ENCODE data around the gene MLH1.

MLH1 gene

DNA sequence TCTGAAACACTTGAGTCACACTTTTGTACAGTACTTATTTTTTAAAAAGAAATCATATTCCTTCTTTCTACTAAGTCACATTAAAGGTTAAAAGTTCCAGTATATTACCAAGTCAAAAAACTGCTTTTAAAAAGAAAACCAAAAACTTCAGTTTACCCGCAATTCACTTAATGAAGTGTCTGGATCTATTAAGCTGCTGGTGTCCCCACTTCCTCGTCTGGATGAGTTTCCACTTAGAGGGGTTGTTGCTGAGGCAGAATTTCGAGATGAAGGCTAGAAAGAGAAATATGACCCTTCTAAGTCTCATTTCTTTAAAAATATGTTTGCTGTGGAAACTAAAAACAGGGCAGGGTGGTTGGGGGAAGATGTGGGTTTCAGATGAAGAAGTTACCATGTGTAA is 101.3 kb downstream of the MLH1 start:
- no peak for DNase-seq (ENCODE audit: low spot score)

DNA sequence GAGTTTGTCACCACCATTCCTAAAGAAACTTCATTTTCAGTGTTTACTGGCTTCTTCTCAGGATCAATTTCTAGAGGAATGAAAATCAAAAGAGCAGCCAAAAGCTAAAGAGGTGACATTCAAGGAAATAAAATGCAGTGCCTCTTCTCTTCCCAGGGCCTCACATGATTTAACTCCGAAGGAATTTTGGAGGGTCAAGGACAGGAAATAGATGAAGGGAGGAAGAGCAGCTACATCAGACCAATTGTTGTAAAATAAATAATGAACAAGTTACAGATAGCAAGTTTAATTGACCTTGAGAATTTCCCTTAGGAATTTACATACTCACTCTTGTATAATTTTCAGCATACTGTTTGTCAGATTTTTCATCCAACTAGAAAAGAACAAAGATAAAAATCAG is 103.0 kb downstream of the MLH1 start:
- no peak for DNase-seq (ENCODE audit: low spot score)

DNA sequence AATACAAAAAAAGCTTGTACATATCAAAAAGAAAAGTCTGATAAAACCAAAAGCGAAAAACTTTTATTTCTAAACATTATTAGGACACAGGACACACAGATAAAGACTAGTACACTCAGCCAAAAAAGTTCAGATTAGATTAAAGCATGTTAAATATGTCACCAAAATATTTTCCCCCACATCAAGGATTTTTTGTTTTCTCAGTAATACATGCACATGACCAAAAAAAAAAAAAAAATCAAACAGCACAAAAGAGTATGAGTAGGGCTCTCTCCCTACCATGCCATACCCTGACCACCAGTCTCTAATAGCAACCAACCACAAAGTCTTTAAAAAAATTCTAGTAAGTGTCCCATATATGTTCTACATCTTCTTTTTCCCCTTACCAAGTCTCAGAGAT is 103.7 kb downstream of the MLH1 start:
- no peak for DNase-seq (ENCODE audit: low spot score)

- DNase-seq (ENCODE audit: low spot score): no peak
These were observed 104.5 kb downstream of the MLH1 start for GRCh38 chr3:37097776-37098175.

DNA sequence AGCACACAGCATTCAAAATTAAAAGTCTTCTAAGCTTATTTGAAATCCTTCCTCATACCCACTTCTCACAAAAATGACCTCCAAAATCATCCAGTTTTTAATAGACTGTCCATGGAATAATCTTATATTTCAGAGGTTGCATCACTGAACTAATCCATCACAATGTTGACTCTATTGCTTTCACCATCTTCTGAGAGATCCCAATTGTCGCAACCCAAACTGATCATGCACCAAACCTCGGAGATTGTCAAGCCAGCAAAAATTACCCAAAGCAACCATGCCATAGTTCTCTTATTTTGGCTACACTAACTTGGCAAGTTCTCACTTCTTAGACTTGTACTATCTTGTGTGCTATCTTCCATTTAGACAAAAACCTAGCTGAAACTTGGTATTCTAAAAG is 105.6 kb downstream of the MLH1 start:
- DNase-seq (ENCODE audit: low spot score): no peak

DNA sequence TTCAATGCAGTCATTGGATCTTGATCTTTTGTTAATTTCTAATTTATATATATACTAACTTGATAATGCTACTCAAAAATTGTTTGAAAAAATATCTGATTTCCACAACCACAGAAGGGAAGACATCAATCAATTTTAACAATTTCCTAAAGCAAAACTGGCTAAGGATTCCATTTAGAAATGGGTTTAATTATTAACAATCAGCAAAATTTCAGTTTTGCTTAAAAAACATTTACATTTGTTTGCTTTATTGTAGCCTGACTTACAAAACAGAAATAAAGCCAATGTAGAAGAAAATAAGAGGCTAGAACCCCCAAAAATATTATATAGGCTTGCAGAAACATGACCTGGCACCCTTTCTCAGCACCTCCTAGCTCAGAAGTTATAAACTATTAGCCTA is 106.2 kb downstream of the MLH1 start:
- no peak for DNase-seq (ENCODE audit: low spot score)

DNA sequence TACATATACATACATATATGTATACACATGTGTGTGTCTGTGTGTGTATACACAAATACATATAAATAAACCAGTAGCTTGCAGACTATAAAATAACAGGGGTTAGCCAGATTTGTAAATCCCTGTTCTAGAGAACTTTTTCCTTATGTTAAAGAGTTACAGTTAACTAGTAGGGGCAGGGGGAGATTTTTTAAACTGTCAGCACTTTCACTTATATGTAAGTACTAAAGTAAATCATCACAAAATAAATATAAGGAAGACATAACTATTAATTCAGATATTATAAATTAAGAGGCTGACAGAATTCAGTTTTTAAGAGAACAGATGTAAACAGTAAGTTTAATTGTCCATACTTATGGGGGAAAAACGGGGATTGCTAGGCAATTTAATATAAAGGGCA is 107.1 kb downstream of the MLH1 start:
- no peak for DNase-seq (ENCODE audit: low spot score)
